Measurements from ENCODE around the gene CEP72. TPM values are rescaled to one million over a fixed set of nuclear protein-coding genes. Genes with fewer than 3 reads are reported as not detected.
"Not testable (repeated sequence)": the region's sequence is repeated elsewhere in the genome, so short reads cannot be mapped to it uniquely, and the experiment has no call there.

The CEP72 gene
- total RNA-seq, 1 experiment from 2014 or later: 14.6 TPM

DNA sequence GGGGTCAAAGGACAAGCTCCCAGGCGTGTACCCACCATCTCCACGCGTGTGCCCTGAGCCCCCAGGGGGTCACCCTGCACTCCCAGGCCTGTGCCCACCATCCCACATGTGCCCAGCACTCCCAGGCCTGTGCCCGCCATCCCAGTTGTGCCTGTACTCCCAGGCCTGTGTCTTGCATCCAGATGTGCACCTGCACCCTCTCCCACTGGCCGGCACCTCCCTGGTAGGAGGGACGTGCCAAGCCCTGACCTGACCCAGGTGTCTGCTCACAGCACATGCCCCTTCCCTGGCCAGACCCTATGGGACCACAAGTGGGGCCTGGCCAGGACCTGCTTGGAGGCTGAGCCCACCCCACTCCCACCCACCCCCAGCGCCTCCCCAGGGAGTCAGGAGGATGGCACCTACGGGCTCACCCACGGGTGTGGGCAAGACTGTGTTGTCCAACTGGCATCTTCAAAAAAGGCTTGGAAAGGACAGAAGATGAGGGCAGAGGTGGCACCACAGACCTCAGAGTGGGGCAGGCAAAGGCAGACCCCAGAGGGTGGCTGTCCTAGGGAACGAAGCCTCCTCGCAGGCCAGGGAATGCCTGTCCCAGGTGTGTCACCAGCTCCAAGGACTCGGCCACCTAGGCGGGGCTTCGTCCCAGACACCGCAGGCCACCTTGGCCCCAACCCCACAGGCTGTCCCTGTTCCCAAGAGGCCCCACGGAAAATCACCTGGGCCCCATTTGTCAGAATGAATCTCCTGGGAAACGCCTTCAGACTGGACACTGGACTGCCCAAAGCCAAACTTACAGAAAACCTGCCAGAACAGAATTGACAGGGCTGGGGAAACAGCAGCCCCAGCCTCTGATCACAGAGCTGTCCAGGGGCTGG, 69.4 kb downstream of the CEP72 start:
- not testable (repeated sequence) for H2AFZ ChIP-seq (ENCODE audit: low read length); H3K9me2 ChIP-seq (replicated peaks; ENCODE audit: insufficient read depth, low read length); H3K9me3 ChIP-seq (ENCODE audit: low read length); H3K9ac ChIP-seq (ENCODE audit: low read length); H3K4me1 ChIP-seq (ENCODE audit: low read length); H4K20me1 ChIP-seq (ENCODE audit: insufficient read depth, low read depth, low read length); H3K27me3 ChIP-seq (ENCODE audit: low read length); H3K79me2 ChIP-seq (ENCODE audit: low read length); DNase-seq; H3K4me2 ChIP-seq (ENCODE audit: low read depth, low read length, poor library complexity, severe bottlenecking); H3K27ac ChIP-seq (ENCODE audit: low read length); H3K36me3 ChIP-seq (ENCODE audit: insufficient read depth, low read length); H3K4me3 ChIP-seq (ENCODE audit: low read length)

DNA sequence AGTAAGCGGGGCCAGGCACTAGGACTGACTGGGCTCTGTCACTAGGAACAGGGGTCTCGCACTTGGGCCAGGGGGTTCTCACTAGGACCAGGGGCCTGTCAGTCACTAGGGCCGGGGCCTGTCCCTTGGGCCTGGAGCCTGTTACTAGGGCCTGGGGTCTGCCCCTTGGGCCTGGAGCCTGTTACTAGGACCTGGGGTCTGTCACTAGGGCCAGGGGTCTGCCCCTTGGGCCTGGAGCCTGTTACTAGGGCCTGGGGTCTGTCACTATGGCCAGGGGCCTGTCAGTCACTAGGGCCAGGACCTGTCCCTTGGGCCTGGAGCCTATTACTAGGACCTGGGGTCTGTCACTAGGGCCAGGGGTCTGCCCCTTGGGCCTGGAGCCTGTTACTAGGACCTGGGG, 70.1 kb downstream of the CEP72 start:
- not testable (repeated sequence) for H2AFZ ChIP-seq (ENCODE audit: low read length); H3K27me3 ChIP-seq (ENCODE audit: low read length); H3K9ac ChIP-seq (ENCODE audit: low read length); H3K4me1 ChIP-seq (ENCODE audit: low read length); H3K9me3 ChIP-seq (ENCODE audit: low read length); H3K27ac ChIP-seq (ENCODE audit: low read length); H4K20me1 ChIP-seq (ENCODE audit: insufficient read depth, low read depth, low read length); H3K4me2 ChIP-seq (ENCODE audit: low read depth, low read length, poor library complexity, severe bottlenecking); H3K79me2 ChIP-seq (ENCODE audit: low read length); H3K36me3 ChIP-seq (ENCODE audit: insufficient read depth, low read length); H3K4me3 ChIP-seq (ENCODE audit: low read length); DNase-seq; H3K9me2 ChIP-seq (replicated peaks; ENCODE audit: insufficient read depth, low read length)

DNA sequence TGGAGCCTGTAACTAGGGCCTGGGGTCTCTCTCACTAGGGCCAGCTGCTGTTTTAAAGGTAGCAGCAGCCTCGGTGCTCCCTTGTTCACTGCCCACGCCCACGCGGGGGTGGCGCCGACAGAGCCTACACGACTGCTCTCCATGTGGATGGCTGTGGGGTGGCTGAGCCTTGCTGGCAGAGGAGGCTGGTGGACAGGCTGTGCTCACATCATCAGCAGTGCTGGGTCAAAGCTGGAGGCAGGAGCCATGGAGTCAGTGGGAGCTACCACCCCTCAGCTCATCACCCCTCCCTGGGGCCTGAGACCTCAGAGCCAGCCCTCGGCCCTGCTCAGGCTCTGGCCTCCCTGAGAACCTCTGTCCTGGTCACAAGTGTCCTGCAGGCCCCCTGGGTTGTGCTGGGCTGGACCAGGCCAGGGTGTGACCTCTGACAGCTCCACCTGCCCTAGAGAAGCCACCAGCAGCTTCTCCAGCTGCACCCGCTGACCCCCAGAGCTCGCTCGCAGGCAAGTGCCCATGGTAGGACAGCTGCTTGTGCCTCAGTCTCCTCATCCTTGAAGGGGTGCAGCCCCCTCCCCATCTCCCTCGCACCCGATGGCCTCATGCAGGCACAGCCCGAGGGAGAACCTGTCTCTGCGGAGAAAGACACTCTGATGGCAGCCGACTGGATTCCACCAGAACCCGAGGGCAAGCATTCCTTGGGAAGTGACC, 70.7 kb downstream of the CEP72 start:
- H3K4me1 ChIP-seq (ENCODE audit: low read length); H3K9me2 ChIP-seq (replicated peaks; ENCODE audit: insufficient read depth, low read length); H3K9ac ChIP-seq (ENCODE audit: low read length); H3K4me3 ChIP-seq (ENCODE audit: low read length); H3K27me3 ChIP-seq (ENCODE audit: low read length); DNase-seq; H2AFZ ChIP-seq (ENCODE audit: low read length); H4K20me1 ChIP-seq (ENCODE audit: insufficient read depth, low read depth, low read length); H3K4me2 ChIP-seq (ENCODE audit: low read depth, low read length, poor library complexity, severe bottlenecking); H3K36me3 ChIP-seq (ENCODE audit: insufficient read depth, low read length); H3K27ac ChIP-seq (ENCODE audit: low read length); H3K9me3 ChIP-seq (ENCODE audit: low read length); H3K79me2 ChIP-seq (ENCODE audit: low read length): not testable (repeated sequence)

DNA sequence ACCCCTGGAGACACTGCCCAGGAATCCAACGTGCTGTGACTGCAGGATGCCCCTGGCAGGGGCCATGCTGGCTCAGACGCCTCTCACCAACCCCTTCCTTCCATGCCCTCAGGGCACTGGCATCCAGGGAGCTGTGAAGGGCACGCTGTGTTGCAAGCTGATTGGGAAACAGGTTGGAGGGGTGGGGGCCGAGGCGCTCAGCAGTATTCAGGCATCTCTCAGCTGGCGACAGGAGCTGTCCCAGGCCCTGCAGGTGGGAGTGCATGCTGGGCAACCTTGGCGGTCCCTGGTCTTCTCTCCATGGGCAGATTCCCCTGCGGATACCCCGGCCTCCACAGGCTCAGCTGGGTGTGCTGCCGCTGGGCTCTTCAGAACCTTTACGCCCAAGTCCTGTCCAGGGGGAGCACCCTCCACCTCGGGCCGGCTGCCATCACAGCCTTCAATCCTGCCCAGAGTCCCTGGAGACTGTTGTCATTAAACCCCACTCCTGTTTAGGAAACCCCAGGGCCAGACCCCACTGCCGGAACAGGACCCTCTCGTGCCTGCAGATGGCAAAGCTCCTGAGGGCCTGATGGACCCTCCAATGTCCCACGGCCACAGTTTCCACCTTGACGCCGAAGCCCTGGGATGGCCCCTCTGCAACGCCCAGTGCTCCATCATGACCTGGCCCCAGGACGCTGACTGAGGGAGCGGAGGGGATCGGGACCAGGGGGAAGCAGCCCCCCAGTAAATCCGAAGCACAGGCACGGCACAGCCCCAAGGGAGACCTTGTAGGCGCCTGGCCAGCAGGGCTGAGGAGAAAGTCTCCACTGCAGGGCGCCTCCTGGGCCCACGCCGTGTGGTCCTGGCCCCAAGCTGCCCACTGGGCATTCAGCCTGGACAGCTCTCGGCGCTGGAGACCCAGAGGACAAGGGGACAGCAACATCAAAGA, 71.7 kb downstream of the CEP72 start:
- no peak overlapping the region for H3K4me3 ChIP-seq (ENCODE audit: low read length)
- no peaks in the 10 kb centered on the region for H3K79me2 ChIP-seq (ENCODE audit: low read length)
- H3K27me3 ChIP-seq (ENCODE audit: low read length): no peaks in the 10 kb centered on the region
- no peaks in the 10 kb centered on the region for H3K9me2 ChIP-seq (replicated peaks; ENCODE audit: insufficient read depth, low read length)
- H2AFZ ChIP-seq (ENCODE audit: low read length): no peak overlapping the region
- H3K4me2 ChIP-seq (ENCODE audit: low read depth, low read length, poor library complexity, severe bottlenecking): no peak overlapping the region
- no peaks in the 10 kb centered on the region for H3K4me1 ChIP-seq (ENCODE audit: low read length)
- no peaks in the 10 kb centered on the region for H3K9me3 ChIP-seq (ENCODE audit: low read length)
- no peaks in the 10 kb centered on the region for H3K36me3 ChIP-seq (ENCODE audit: insufficient read depth, low read length)
- no peak overlapping the region for H3K27ac ChIP-seq (ENCODE audit: low read length)
- no peak overlapping the region for H3K9ac ChIP-seq (ENCODE audit: low read length)
- no peaks in the 10 kb centered on the region for H4K20me1 ChIP-seq (ENCODE audit: insufficient read depth, low read depth, low read length)
- no peak for DNase-seq

DNA sequence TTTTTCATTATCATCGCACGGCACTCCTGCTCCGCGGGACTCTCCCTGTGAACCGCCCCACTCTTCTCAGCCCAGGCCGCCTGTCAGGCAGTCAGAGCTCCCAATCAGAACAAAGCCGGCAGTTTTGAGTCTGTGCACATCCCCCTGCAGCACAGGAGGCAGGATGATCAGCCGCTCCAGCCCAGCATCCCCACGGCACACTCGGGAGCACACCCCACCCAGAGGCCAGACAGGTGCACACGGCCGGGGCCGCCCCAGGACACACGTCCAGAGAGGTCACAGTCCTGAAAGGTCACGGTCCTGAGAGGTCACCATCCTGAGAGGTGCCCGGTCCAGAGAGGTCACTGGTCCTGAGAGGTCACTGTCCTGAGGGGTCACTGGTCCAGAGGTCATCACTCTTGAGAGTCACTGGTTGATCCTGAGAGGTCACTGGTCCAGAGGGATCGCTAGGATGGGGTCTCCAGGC, 72.6 kb downstream of the CEP72 start:
- no peaks in the 10 kb centered on the region for H3K9me3 ChIP-seq (ENCODE audit: low read length)
- H3K9me2 ChIP-seq (replicated peaks; ENCODE audit: insufficient read depth, low read length): no peaks in the 10 kb centered on the region
- no peak overlapping the region for H2AFZ ChIP-seq (ENCODE audit: low read length)
- H3K79me2 ChIP-seq (ENCODE audit: low read length): no peaks in the 10 kb centered on the region
- no peak for DNase-seq
- no peaks in the 10 kb centered on the region for H3K4me1 ChIP-seq (ENCODE audit: low read length)
- H3K27me3 ChIP-seq (ENCODE audit: low read length): no peaks in the 10 kb centered on the region
- H3K4me3 ChIP-seq (ENCODE audit: low read length): no peak overlapping the region
- no peaks in the 10 kb centered on the region for H3K36me3 ChIP-seq (ENCODE audit: insufficient read depth, low read length)
- H3K27ac ChIP-seq (ENCODE audit: low read length): no peak overlapping the region
- H3K9ac ChIP-seq (ENCODE audit: low read length): no peak overlapping the region
- H3K4me2 ChIP-seq (ENCODE audit: low read depth, low read length, poor library complexity, severe bottlenecking): no peak overlapping the region
- H4K20me1 ChIP-seq (ENCODE audit: insufficient read depth, low read depth, low read length): no peaks in the 10 kb centered on the region

DNA sequence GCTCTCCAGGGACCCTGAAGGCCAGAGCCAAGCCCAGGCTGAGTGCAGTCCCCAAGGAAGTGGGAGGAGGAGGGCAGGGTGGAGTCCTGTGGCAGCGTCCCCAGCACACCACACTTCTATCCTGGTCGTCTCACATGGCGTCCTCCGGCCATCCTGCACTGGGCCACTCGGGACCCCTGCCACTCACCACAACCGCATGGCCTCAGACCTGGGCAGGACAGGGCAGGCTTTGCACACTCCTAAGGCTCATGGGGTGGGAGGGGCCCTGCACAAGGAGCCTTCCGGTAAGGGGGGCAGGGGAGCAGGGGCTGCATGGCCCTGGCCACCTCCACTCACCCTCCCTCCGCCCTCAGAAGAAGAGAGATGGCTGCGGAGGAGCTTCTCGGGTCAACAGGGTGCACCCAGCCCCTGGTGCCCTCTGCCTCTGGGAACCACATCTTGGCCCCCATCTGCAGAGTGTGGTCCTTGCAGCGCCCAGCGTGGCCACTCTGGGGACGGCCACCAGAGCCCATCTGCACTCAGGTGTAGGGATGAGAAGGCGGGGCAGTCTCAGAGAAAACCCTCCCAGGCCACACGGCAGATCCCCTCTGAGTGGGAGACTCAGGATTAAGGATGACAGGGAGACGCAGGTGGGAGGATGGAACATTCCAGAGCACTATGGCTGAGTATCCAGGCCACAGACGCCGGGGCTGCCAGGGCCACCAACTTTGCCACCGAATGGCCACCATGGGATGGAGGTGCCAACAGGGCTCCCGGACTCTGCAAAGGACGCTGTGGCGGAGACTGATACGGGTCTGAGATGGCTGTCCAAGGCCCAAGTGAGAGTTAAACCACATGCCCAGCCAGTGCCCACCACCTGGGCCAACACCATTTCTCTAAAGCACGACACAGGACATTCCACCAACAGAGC, 73.4 kb downstream of the CEP72 start:
- Histone ChIP-seq H3K27me3 (ENCODE audit: low read length) (no peaks in the 10 kb centered on the region), H3K4me2 (ENCODE audit: low read depth, low read length, poor library complexity, severe bottlenecking) (no peak overlapping the region), H3K4me1 (ENCODE audit: low read length) (no peaks in the 10 kb centered on the region), H2AFZ (ENCODE audit: low read length) (no peak overlapping the region), H3K9ac (ENCODE audit: low read length) (no peak overlapping the region), H3K36me3 (ENCODE audit: insufficient read depth, low read length) (no peaks in the 10 kb centered on the region), H3K27ac (ENCODE audit: low read length) (no peak overlapping the region), H3K9me3 (ENCODE audit: low read length) (no peaks in the 10 kb centered on the region), H3K4me3 (ENCODE audit: low read length) (no peak overlapping the region), H3K79me2 (ENCODE audit: low read length) (no peaks in the 10 kb centered on the region), H4K20me1 (ENCODE audit: insufficient read depth, low read depth, low read length) (no peaks in the 10 kb centered on the region), H3K9me2 (replicated peaks; ENCODE audit: insufficient read depth, low read length) (no peaks in the 10 kb centered on the region)
- DNase-seq: no peak

DNA sequence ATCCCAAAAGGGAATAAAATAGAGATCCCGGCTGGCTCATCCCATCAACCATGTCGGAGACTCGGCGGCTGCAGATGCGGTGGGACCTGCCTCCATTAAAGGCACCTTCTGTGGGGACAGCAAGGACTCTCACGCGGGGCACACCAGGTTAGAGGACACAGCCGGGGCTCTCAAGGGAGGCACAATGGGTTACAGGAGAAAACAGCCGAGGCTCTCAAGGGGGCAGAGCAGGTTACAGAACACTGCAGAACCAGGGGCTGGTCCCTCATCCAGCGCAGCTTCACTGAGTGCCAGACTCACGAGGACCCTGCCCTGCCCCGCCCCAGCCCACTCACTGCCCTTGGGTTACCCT, 74.0 kb downstream of the CEP72 start:
- not testable (repeated sequence) for H3K4me3 ChIP-seq (ENCODE audit: low read length); H3K27me3 ChIP-seq (ENCODE audit: low read length); H3K9me3 ChIP-seq (ENCODE audit: low read length); H3K36me3 ChIP-seq (ENCODE audit: insufficient read depth, low read length); H2AFZ ChIP-seq (ENCODE audit: low read length); H4K20me1 ChIP-seq (ENCODE audit: insufficient read depth, low read depth, low read length); DNase-seq; H3K9me2 ChIP-seq (replicated peaks; ENCODE audit: insufficient read depth, low read length); H3K79me2 ChIP-seq (ENCODE audit: low read length); H3K4me1 ChIP-seq (ENCODE audit: low read length); H3K9ac ChIP-seq (ENCODE audit: low read length); H3K27ac ChIP-seq (ENCODE audit: low read length); H3K4me2 ChIP-seq (ENCODE audit: low read depth, low read length, poor library complexity, severe bottlenecking)
